GM04503 (cell line): ENCODE measurements around the gene HOXD9.

Source experiments
- DNase-seq: peaks from one replicate; pipeline ENCODE4 v3.0.0-alpha.2; 2012; ENCODE audit warnings: low read depth

HOXD9 gene

DNA sequence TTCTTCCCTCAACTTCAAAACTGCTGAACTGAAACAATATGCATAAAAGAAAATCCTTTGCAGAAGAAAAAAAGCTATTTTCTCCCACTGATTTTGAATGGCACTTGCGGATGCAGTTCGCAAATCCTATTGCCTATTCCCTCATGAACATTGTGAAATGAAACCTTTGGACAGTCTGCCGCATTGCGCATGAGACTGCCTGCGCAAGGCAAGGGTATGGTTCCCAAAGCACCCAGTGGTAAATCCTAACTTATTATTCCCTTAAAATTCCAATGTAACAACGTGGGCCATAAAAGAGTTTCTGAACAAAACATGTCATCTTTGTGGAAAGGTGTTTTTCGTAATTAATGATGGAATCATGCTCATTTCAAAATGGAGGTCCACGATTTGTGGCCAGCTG, 15.4 kb downstream of the HOXD9 start:
- no peak for DNase-seq

DNA sequence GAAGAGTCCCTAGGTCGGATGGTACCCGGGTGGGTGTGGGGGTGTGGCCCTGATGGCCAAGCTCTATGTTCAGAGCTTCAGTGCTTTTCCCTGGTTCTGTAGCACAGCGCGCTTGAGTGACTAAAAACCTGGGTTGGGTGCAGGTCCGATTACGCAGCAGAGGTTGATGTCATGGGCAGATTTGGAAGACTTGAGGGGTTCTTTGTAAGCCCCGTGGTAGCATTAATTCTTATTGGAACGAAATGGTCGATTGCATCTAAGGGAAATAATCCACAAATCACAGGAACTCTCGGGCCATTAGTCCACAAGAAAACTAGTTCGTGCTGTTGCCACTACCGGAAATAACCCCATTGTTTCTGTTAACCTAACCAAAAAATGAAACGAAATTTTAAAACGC, 16.0 kb downstream of the HOXD9 start:
- DNase-seq = no peak

DNA sequence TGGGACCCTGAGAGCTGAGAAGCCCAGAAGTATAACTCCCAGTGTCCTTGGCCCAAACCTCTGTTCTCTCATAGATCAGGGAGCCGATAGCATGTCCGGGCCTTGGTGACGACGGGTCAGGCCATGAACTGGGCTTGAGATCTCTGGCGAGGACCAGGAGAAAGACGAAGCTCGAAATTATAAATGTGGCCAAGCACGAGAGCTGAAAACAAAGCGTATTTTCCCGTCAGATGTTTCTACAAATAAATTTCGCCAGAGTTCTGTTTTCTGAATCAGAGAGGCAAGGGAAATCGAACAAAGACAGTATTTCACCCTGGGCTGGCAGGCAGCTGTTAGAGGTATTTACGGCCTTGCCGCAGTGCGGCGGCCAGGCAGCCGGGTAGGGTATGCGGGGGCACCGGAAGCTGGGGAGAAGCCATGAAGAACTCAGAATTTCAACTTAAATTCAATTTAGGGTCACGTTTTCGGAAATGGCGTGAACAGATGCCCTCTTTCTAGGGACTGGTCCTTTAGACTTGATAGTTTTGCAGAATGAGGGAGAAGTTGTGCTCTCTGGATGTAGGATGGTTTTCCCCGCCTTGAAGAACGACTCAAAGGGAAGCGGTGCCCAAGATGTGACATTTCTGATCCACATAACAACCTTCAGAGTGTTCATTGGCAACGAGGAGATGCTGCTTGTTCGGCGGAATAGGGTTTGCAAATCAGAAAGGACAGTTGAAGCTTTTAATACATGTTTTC, 16.6 kb downstream of the HOXD9 start:
- DNase-seq = no peak

DNA sequence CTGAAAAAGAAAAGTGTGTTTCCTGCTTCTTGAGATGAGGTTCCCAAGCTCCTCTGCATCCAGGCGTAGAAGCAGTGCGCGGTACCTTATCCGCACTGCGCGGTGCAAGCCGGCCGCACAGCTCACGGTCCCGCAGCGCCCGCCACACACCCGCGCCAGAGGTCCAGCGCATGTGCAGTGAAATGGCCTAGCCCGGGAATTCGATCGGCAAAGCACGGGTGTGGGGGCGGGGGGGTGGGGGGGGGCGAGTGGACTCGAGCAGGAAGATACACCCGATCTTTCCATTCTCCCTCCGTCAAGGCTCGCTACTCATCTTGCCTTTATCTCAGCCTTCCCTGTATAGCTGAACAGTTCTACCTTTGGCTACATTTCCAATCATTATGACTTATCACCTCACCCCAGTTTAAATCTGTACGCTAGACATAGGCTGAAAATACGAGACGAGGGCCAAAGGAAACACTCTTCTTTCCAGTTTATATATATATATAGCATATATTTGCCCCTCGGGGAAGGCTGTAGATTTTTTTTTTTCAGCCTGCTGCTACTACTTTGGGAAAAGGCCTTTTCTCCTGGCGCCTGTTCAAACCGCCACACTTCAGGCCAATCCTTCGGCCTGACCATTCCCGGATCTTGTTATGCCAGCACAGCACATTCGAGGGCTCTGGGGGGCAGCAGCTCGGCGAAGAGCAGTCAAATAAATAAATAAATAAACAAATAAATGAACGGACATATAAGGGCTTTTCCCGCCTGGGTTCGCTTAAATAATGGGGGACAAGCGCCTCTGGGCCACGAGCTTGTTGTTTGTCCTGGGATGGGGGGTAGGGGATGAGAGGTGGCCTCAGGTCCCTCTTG, 17.4 kb downstream of the HOXD9 start:
- no peak for DNase-seq

- DNase-seq = no peak
These were observed 18.2 kb downstream of the HOXD9 start for GRCh38 chr2:176140513-176141317.

DNA sequence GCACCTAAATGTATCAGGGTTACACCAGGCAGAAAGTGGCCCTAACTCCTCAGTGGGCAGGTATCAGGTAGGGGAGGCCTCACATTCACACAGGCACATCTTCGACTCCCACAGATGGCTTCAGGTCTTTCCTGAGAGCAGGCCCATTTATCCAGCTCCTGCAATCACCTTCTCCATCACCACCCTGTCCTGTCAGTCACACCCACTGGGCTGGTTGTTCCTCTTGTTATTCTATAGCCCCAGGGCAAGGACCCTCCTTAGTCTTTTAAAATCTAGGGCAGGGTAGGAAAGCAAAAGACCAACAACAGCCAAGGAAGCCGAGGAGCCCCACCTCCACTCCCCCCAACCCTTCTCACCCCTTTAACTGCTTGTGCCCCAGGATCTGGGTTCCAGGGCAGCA, 19.8 kb downstream of the HOXD9 start:
- no peak for DNase-seq

DNA sequence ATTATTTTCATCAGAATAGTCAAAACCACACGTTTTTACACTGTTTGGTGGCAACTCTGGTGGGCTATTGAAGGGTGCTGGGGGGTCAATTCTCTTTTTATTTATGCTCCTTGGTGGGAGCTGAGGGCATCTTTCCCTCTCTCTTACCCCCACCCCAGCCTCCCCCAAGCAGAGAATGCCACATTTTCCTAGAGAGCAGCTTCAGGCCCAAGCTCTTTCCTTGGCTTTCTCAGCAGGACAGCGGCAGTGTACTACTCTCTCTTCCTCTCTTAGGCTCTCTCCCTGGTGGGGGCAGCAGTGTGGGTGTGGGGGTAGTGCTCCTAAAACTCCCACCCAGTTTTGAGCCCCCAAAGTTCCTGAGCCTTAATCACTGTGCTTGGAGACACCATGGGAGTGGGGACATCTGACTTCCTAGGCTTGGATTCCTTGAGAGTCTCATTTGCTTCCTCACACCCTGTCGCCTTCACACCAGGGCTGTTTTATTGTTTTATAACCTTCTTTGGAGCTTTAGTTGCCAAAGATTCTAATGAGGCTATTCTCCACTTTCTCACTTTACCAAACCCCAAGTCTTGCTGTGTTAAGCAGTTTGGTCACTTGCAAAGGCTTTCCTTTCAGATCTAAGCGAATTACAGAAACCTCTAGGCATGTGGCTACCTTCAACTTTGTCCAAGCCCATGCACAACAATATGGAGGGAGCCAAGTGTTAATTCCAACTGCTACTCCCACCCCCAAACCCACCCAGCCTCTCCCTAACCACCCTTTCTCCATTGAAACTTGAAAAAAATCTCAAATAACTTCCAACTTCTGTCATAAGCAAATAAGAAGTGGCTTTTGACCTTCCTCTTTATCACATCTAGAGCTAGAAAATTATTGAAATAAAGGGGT, 22.8 kb downstream of the HOXD9 start:
- DNase-seq = no peak

GRCh38 chr2:176146101-176146500, 23.6 kb downstream of the HOXD9 start:
- DNase-seq = no peak

DNA sequence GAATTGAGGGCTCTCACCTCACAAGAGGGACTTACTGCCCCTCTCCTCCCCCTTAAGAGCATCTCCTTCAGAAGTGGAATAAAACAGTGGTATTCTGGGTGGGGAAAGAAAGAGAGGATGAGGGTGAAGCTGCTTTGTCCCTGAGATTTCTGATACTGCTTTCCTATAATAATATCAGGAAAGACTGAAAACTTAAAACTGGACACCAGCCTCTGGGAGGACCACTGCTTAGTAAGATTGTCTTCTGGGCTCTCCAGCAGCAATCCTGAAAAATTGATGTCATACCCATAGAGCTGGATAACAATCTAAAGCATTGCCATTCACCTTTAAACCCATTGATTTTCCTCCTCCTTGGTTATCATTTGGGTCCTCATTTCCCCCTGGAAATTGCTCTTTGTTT, 24.1 kb downstream of the HOXD9 start:
- no peak for DNase-seq

GRCh38 chr2:176147210-176147799, 24.8 kb downstream of the HOXD9 start:
- DNase-seq = no peak

GRCh38 chr2:176147800-176148496, 25.4 kb downstream of the HOXD9 start:
- DNase-seq = no peak

DNA sequence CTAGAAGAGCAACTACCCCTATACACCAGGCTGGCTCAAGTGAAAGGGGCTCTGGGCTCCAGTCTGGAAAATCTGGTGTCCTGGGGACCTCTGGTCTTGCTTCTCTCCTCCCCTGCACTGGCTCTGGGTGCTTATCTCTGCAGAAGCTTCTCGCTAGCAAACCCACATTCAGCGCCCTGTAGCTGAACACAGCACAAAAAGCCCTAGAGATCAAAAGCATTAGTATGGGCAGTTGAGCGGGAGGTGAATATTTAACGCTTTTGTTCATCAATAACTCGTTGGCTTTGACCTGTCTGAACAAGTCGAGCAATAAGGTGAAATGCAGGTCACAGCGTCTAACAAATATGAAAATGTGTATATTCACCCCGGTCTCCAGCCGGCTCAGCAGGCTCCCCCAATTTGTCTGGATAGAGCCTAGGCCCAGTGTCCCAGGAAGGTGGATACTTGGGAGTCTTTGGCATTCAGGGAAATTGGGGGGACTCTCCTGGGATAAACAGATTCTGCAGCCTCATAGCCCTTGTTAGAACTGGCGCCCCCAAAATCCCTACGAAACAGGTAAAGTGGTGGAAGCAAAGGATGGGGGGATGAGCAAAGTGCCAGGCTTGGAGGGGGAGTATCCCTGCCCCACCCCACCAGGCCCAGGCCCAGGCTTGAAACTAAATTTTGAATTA, 26.4 kb downstream of the HOXD9 start:
- no peak for DNase-seq

- no peak for DNase-seq
These were observed 27.0 kb downstream of the HOXD9 start for GRCh38 chr2:176149481-176149938.

DNA sequence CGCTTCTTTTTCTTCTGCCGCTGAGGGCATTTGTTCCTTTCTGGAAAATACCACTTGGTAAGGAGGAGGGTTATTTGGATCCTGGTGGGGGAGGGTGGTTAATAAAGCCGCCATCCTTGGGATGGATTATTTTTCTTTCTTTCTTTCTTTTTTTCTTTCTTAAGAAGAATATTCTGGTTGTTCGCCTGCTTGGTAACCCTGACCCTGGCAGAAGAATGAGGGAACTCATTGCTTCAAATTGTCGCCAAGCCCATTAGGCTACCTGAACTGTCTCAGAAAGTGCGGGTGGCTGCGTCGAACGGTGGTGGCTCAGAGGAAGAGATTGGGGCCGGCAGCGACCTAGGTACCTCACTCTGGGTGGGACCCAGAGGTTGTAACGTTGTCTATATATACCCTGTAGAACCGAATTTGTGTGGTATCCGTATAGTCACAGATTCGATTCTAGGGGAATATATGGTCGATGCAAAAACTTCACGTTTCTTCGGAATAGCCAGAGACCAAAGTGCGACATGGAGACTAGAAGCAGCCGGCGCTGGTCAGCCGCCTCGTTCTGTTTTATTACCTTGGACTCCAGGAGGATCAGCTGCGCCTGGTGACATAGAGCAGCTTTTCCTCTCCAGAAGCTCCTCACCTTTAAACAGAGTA, 27.5 kb downstream of the HOXD9 start:
- DNase-seq = no peak

DNA sequence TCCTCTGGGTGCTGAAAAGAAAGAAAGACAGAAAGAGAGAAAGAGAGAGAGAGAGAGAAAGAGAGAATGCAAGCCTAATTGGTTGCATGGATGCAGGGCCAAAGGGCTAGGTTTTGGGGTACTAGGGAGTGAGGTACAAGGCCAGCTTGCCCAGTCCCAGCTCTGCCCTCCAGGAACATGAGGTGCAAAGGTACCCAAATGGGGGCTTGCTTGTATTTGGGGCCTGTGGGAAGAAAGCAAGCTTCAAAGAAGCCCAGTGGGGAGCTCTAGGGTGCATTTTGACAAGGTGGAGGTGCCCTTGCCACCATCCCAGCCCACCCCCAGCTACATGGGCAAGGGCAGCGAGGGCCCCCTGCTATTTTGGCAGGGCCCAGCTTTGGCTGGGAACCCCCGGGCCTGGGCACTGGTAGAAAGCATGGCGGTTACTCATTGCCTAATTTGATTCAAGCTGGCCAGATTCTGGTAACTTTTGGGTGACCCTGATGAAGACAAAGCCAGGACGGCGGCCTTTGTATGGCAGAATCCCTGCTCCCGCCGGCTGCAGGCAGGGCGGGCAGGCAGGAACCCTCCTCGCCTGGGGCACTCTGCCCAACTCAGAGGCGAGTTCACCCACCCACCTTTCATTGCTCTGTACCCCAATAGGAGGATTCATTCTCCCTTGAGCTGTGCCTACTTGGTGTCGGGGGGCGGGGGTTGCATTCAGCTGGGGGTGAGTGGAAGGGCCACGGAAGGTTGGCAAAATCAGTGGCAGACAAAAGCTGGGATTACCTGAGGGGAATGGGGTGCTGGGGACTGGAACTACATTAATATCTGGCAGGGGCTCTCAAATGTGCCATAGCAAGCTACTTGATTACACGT, 28.3 kb downstream of the HOXD9 start:
- no peak for DNase-seq

DNA sequence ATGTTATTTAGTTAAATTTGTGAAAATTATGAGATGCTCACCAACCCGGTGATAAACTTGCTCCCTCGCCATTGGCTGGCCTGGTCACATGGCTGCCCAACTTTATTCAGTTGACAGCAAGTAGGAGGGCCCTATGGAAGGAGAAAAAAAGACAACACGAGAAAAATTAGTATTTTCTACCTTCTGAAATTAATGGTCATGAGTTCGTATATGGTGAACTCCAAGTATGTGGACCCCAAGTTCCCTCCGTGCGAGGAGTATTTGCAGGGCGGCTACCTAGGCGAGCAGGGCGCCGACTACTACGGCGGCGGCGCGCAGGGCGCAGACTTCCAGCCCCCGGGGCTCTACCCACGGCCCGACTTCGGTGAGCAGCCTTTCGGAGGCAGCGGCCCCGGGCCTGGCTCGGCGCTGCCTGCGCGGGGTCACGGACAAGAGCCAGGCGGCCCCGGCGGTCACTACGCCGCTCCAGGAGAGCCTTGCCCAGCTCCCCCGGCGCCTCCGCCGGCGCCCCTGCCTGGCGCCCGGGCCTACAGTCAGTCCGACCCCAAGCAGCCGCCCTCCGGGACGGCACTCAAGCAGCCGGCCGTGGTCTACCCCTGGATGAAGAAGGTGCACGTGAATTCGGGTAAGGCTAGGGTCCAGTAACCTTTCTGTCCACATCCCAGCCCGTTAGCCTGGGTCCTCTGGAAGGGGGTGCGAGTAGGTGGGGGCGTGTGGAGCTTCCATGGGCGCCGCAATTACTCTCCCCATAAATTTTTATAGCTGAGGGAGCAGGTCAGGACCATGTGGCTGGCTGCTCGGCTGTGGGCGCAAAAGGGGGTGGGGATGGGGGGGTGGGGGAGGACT, 29.1 kb downstream of the HOXD9 start, which contains the start of gene HOXD4:
Gene HOXD4 (plus strand): TSS at position 109 of the 846 bp plus-strand sequence. CDS start 84 bp downstream, at position 193.
- DNase-seq = no peak
